ENCODE results near the gene AKAP13.

- TF ChIP-seq GATA3 (IDR thresholded peaks at IDR 0.05; ENCODE audit: low read depth, low read length): no peak
- TF ChIP-seq GATA2 (IDR thresholded peaks at IDR 0.05; ENCODE audit: low read depth, low read length): no peak
Measured at GRCh38 chr15:85673326-85673725, 292.9 kb downstream of the AKAP13 start.
